HG02852 (cell line): ENCODE data around the gene ACIN1.
A peak's percentile ranks its signal among the peaks of the same experiment; 100 is the strongest.
"Not testable (repeated sequence)": the region's sequence is repeated elsewhere in the genome, so short reads cannot be mapped to it uniquely, and the experiment has no call there.

ENCODE experiments used
- ATAC-seq: cut with Tn5 transposase; IDR thresholded peaks from one replicate; pipeline ENCODE4 v1.9.1; 2021; ENCODE audit warnings: mild to moderate bottlenecking, moderate library complexity; ENCODE audit not compliant: unreplicated experiment

The ACIN1 gene

DNA sequence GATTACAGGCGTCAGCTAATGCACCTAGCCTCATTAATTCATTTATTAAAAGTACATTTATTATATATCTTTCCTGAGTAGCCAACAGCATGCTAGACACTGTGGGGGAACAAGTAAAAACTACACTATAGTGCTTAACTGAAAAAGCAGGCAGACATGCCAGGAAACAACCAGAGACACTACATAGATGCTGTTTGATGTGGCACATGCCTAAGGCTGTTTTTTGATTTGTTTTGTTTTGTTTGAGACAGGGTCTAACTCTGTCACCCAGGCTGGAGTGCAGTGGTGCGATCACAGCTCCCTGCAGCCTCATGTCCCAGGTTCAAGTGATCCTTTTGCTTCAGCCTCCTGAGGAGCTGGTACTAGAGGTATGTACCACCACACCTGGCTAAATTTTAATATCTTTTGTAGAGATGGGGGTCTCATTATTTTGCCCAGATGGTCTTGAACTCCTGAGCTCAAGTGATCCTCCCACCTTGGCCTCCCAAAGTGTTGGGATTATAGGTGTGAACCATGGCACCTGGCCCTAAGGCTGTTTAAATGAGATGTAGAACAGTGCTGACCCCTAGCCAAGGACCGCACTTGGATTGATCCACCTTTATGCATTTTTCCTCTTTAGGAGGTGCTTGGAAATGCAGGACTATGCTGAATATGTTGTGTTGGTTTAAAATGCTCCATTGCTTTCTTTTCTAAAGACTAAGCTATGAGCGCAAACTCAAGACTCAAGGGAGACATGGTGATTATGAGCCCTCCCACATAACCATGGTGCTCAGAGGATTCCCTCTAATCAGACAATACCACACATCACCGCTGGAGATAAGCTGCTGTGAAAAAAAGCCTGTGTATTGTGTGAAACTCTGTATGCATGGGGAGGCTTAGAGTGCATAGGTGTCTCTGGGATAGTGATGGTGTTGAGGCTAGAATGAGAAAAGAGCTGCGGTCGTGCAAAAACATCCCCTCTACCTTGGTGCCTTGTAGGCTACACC lies 74.5 kb downstream of the ACIN1 start:
- no peak for ATAC-seq

- no peak for ATAC-seq
Measured at GRCh38 chr14:23018107-23018506, 76.8 kb downstream of the ACIN1 start.

DNA sequence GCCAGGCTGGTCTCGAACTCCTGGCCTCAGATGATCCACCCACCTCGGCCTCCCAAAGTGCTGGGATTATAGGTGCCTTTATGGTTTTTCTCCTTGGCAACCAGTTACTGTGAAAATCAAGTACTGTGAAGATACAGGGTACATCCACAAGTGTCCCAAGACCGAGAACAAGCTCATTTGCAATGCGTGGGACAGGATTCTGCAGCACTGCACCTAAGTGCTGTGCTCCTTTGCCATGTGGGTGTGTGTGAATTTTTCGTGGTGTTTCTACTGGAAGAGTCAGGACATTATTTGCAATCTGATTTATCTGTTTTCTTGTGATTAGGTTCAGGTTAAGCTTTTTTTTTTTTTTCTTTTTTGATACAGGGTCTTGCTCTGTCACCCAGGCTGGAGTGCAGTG lies 77.8 kb downstream of the ACIN1 start:
- no peak for ATAC-seq

- ATAC-seq, result no peak
Measured at GRCh38 chr14:23015618-23016017, 79.3 kb downstream of the ACIN1 start.

GRCh38 chr14:23013749-23014054 lies 81.2 kb downstream of the ACIN1 start:
- ATAC-seq, result not testable (repeated sequence)

DNA sequence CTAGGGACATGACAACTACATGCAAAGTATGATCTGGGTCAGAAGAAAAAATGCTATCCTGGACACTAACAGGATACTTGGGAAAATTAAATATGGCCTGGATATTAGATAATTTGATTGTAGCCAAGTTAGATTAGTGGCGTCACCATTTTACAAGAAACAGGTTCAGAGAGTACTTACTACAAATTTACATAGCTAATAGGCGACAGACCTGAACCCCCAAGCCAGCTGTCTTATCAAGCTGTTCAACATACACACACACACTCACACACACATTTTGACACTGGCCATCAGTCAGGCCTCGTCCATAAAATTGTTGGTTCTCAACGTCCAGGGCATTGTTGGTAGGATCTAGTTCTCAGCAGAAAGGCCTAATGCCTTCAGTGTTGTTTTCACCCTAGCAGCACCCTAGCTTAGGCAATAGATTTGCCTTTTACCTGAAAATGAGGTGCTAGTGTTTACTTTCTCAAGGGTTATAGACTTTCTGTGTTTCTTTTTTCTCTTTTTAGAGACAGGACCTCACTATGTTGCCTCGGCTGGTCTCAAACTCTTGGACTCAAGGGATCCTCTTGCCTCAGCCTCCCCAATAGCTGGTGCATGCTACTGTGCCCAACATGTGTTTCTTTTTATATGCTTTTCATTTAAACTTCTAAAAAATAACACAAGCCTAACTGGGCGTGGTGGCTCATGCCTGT lies 81.7 kb downstream of the ACIN1 start:
- ATAC-seq, result no peak

GRCh38 chr14:23009939-23010726 lies 84.8 kb downstream of the ACIN1 start, which contains the start of gene C14orf93:
C14orf93 (minus strand) TSS chr14:23010143; CDS start chr14:22999023, 11,120 bp downstream.
- ATAC-seq, result peak; percentile 33

GRCh38 chr14:23009483-23009938 lies 85.4 kb downstream of the ACIN1 start:
- ATAC-seq, result no peak

DNA sequence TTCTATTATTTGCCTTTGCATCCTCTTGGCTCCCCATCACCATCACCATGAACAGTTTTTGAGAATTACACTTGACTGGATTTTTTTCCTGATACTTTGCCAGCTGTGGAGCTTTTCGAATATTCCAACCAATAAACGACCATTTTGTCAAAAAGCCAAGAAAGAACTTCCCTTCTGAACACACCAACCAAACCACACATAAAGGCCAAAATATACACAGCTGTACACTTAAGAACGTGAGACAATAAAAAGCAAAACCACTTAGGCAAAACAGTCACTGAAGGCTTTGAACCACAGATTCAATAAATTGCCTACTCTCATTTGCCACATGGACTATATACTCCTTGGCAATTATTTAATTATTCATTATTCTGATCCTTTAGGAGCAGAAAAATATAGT lies 86.1 kb downstream of the ACIN1 start:
- ATAC-seq, result no peak
